C4-2B (cell line): ENCODE results near the gene MSI1.

Source experiments
- ZFX ChIP-seq: fragments of 450-650 bp; IDR thresholded peaks from 2 replicates; pipeline ENCODE4 v1.6.1; 2017
- TF ChIP-seq, protein P1 (sequence below): fragments of 450-650 bp; conservative IDR thresholded peaks from 2 replicates; pipeline ENCODE4 v1.5.1; 2017; ENCODE audit warnings: mild to moderate bottlenecking

DNA sequence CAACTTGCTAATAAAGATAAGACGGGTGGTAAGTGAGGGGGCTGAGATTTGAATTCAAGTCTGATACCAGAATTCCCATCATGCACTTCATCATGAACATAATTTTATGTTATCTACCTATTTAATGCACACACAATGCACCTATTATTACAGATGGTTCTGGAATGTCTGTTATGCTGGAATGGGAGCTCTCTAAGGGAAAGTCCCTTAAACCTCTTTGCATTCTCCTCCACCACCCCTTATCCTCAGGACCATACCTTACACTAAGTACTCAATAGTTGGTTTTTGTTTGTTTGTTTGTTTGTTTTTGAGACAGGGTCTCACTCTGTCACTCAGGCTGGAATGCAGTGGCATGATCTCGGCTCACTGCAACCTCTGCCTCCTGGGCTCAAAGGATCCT, 7.0 kb upstream of the MSI1 start:
- TF ChIP-seq, protein P1, sequence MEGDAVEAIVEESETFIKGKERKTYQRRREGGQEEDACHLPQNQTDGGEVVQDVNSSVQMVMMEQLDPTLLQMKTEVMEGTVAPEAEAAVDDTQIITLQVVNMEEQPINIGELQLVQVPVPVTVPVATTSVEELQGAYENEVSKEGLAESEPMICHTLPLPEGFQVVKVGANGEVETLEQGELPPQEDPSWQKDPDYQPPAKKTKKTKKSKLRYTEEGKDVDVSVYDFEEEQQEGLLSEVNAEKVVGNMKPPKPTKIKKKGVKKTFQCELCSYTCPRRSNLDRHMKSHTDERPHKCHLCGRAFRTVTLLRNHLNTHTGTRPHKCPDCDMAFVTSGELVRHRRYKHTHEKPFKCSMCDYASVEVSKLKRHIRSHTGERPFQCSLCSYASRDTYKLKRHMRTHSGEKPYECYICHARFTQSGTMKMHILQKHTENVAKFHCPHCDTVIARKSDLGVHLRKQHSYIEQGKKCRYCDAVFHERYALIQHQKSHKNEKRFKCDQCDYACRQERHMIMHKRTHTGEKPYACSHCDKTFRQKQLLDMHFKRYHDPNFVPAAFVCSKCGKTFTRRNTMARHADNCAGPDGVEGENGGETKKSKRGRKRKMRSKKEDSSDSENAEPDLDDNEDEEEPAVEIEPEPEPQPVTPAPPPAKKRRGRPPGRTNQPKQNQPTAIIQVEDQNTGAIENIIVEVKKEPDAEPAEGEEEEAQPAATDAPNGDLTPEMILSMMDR: no peak
- no peak for TF ChIP-seq ZFX
